Neural cell (in vitro differentiated cells): ENCODE measurements around the gene KLHDC8B. TPM values are rescaled to one million over a fixed set of nuclear protein-coding genes. Genes with fewer than 3 reads are reported as not detected.
A peak's percentile ranks its signal among the peaks of the same experiment; 100 is the strongest.

Experiments used
- H2AFZ ChIP-seq: fragments of 200-600, 300-800 bp; sonication (generic), shearing (Covaris generic); 2 replicates; pipeline ENCODE4 v1.6.0; 2014; ENCODE audit warnings: low read depth, mild to moderate bottlenecking, antibody characterized with exemption, low read length, moderate library complexity
- H3F3A ChIP-seq: fragments of 200-600 bp; shearing (Covaris generic); 2 replicates; pipeline ENCODE4 v1.6.1; 2016; ENCODE audit warnings: mild to moderate bottlenecking, moderate library complexity, mixed read lengths, antibody characterized with exemption, low read length; ENCODE audit not compliant: insufficient read depth, poor library complexity, severe bottlenecking
- H3K27ac ChIP-seq: fragments of 200-600, 300-800 bp; sonication (generic), shearing (Covaris generic); 2 replicates; pipeline ENCODE4 v1.5.1; 2014; ENCODE audit warnings: mild to moderate bottlenecking, low read length, moderate library complexity
- H3K27me3 ChIP-seq: fragments of 300-800, 200-600 bp; sonication (generic), shearing (Covaris generic); 2 replicates; pipeline ENCODE4 v1.6.0; 2014; ENCODE audit warnings: mild to moderate bottlenecking, low read depth, low read length, moderate library complexity; ENCODE audit not compliant: insufficient read depth
- H3K36me3 ChIP-seq: fragments of 300-800, 200-600 bp; sonication (generic), shearing (Covaris generic); 2 replicates; pipeline ENCODE4 v1.5.1; 2014; ENCODE audit warnings: mild to moderate bottlenecking, antibody characterized with exemption, low read length, moderate library complexity; ENCODE audit not compliant: insufficient read depth
- H3K4me2 ChIP-seq: fragments of 300-800, 200-600 bp; sonication (generic), shearing (Covaris generic); 2 replicates; pipeline ENCODE4 v1.6.0; 2014; ENCODE audit warnings: mild to moderate bottlenecking, low read length
- H3K4me3 ChIP-seq: fragments of 300-800, 200-600 bp; sonication (generic), shearing (Covaris generic); 2 replicates; pipeline ENCODE4 v1.5.1; 2014; ENCODE audit warnings: mild to moderate bottlenecking, low read length, moderate library complexity
- H3K79me2 ChIP-seq: fragments of 200-600 bp; shearing (Covaris generic); replicated peaks from 2 replicates; pipeline ENCODE4 v1.6.0; 2014; ENCODE audit warnings: mild to moderate bottlenecking, low read length, moderate library complexity; ENCODE audit not compliant: insufficient read depth
- H3K9ac ChIP-seq: fragments of 300-800, 200-600 bp; sonication (generic), shearing (Covaris generic); 2 replicates; pipeline ENCODE4 v1.6.1; 2016; ENCODE audit warnings: mild to moderate bottlenecking, low read length, mixed read lengths
- H3K9me2 ChIP-seq: fragments of 200-600 bp; shearing (Covaris generic); 2 replicates; pipeline ENCODE4 v1.6.1; 2016; ENCODE audit warnings: mild to moderate bottlenecking, low read length, mixed read lengths; ENCODE audit not compliant: insufficient read depth
- H3K9me3 ChIP-seq: fragments of 200-600, 300-800 bp; sonication (generic), shearing (Covaris generic); 2 replicates; pipeline ENCODE4 v1.6.1; 2016; ENCODE audit warnings: mild to moderate bottlenecking, mixed run types, low read length, moderate library complexity, mixed read lengths
- H4K20me1 ChIP-seq: fragments of 200-600 bp; shearing (Covaris generic); 2 replicates; pipeline ENCODE4 v1.6.1; 2016; ENCODE audit warnings: mild to moderate bottlenecking, mixed run types; ENCODE audit not compliant: insufficient read depth
- CTCF ChIP-seq: fragments of 450-650 bp; IDR thresholded peaks from 2 replicates; pipeline ENCODE4 v1.5.1; 2014; ENCODE audit warnings: antibody characterized with exemption, mild to moderate bottlenecking, moderate library complexity; ENCODE audit not compliant: poor library complexity, severe bottlenecking
- EP300 ChIP-seq: fragments of 450-650 bp; conservative IDR thresholded peaks from 2 replicates; pipeline ENCODE4 v1.6.1; 2014; ENCODE audit warnings: antibody characterized with exemption, mild to moderate bottlenecking, moderate library complexity; ENCODE audit not compliant: poor library complexity, severe bottlenecking
- EZH2 ChIP-seq: fragments of 200-600, 300-800 bp; shearing (Covaris generic), sonication (generic); IDR thresholded peaks from 2 replicates; pipeline ENCODE4 v1.6.1; 2014; ENCODE audit warnings: antibody characterized with exemption, low read length, borderline replicate concordance, mild to moderate bottlenecking; ENCODE audit not compliant: insufficient read depth, poor library complexity, severe bottlenecking
- MXI1 ChIP-seq: fragments of 450-650 bp; conservative IDR thresholded peaks from 2 replicates; pipeline ENCODE4 v1.6.1; 2014; ENCODE audit warnings: antibody characterized with exemption, mild to moderate bottlenecking; ENCODE audit not compliant: poor library complexity, severe bottlenecking
- POLR2AphosphoS5 ChIP-seq: IDR thresholded peaks from 2 replicates; pipeline ENCODE4 v1.6.1; 2012
- RAD21 ChIP-seq: fragments of 450-650 bp; conservative IDR thresholded peaks from 2 replicates; pipeline ENCODE4 v1.6.1; 2014; ENCODE audit warnings: antibody characterized with exemption, mild to moderate bottlenecking, moderate library complexity
- REST ChIP-seq: IDR thresholded peaks from 2 replicates; pipeline ENCODE4 v1.6.1; 2012; ENCODE audit warnings: borderline replicate concordance
- SMC3 ChIP-seq: fragments of 450-650 bp; conservative IDR thresholded peaks from 2 replicates; pipeline ENCODE4 v1.6.1; 2014; ENCODE audit warnings: antibody characterized with exemption, mild to moderate bottlenecking, moderate library complexity; ENCODE audit not compliant: poor library complexity
- TAF1 ChIP-seq: IDR thresholded peaks from 2 replicates; pipeline ENCODE4 v1.6.1; 2012; ENCODE audit warnings: low read depth
- polyA plus RNA-seq: library from polyadenylated mRNA; depleted of rRNA; stranded (reverse); fragments of >200 nt; gene quantifications from 2 replicates; pipeline ENCODE4 v1.2.3, GENCODE V29; 2014

KLHDC8B gene
- polyA plus RNA-seq, 1 donor from 2014 or later = 65.1 TPM

GRCh38 chr3:49174397-49174985, 3.1 kb downstream of the KLHDC8B start:
- Histone ChIP-seq H3K9me3 (no peaks in the 10 kb centered on the region), H3K36me3 (no peaks in the 10 kb centered on the region), H3K27ac (peak overlapping the region; percentile 86), H3K27me3 (no peaks in the 10 kb centered on the region), H3K79me2 (peaks cover 54% of the 10 kb centered on the region), H3K4me3 (peak overlapping the region; percentile 76), H3K9me2 (no peaks in the 10 kb centered on the region), H3K9ac (peak overlapping the region; percentile 83), H3K4me2 (no peak overlapping the region), H2AFZ (no peak overlapping the region), H3F3A (peaks cover 4% of the 10 kb centered on the region), H4K20me1 (no peaks in the 10 kb centered on the region)
- TF ChIP-seq MXI1 (no peak), CTCF (no peak), POLR2AphosphoS5 (no peak), REST (no peak), SMC3 (no peak), EP300 (no peak), RAD21 (no peak), TAF1 (no peak), EZH2 (no peak)

GRCh38 chr3:49175530-49175929, 4.1 kb downstream of the KLHDC8B start:
- H3K27ac ChIP-seq = peak overlapping the region; percentile 86
- no peaks in the 10 kb centered on the region for H4K20me1 ChIP-seq
- no peaks in the 10 kb centered on the region for H3K9me2 ChIP-seq
- no peaks in the 10 kb centered on the region for H3K9me3 ChIP-seq
- no peak overlapping the region for H3K4me2 ChIP-seq
- no peak for TF ChIP-seq SMC3
- TF ChIP-seq CTCF = no peak
- no peak for TF ChIP-seq MXI1
- TF ChIP-seq REST = no peak
- TF ChIP-seq TAF1 = no peak
- no peak for TF ChIP-seq EZH2
- TF ChIP-seq RAD21 = no peak
- no peak for TF ChIP-seq POLR2AphosphoS5
- TF ChIP-seq EP300 = no peak
- H3K4me3 ChIP-seq = no peak overlapping the region
- H3F3A ChIP-seq = peaks cover 4% of the 10 kb centered on the region
- H3K36me3 ChIP-seq = no peaks in the 10 kb centered on the region
- peaks cover 47% of the 10 kb centered on the region for H3K79me2 ChIP-seq
- no peak overlapping the region for H2AFZ ChIP-seq
- no peaks in the 10 kb centered on the region for H3K27me3 ChIP-seq
- no peak overlapping the region for H3K9ac ChIP-seq
